GM19351 (cell line): ENCODE results near the gene SLC4A8.

Experiments
- ATAC-seq: cut with Tn5 transposase; IDR thresholded peaks from one replicate; pipeline ENCODE4 v1.9.1; 2021; ENCODE audit warnings: mild to moderate bottlenecking, moderate library complexity; ENCODE audit not compliant: unreplicated experiment

The SLC4A8 gene

DNA sequence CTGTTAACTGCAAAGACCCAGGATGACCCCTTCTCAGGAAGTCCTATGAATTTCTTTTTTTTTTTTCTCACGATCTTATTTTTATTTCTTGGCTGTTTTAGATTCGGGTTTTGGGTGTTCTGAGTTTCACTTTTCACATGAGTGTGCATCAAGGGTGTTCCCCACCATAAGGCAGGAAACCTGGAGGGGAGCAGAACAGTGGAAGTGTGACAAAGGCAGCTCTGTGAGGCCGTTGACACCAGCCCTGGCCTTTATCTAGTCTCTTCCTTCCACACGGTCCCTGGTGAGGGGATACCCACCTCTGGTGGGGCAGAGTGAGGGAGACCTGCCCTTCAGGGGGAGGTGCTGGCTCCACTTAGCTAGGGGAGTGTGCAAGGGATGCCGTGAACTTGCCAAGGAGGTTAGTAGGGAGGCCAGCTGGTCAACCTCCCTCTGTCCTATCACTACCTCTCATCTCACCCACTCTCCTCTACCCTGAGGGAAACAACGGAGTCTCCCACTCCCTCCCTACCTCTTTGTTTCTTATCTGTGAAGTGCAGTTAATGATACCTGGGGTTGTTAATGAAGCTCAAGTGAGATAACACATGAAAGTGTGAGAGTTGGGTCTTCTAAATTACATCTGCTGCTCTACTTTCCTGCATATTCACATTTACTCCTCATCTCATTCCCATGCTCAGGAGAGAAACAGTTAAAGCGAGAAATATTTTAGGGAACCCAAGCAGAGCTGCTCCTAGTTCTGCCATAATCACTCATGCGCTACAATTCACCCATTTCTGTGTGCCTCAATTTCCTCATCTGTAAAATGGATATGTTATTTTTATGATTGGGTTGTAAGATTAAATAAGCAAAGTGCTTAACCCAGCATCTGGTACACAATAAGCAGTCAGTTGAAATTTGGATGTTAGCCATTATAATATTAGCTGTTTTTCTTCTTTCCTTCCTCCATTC is 29.1 kb upstream of the SLC4A8 start:
- peak; percentile 33 for ATAC-seq

DNA sequence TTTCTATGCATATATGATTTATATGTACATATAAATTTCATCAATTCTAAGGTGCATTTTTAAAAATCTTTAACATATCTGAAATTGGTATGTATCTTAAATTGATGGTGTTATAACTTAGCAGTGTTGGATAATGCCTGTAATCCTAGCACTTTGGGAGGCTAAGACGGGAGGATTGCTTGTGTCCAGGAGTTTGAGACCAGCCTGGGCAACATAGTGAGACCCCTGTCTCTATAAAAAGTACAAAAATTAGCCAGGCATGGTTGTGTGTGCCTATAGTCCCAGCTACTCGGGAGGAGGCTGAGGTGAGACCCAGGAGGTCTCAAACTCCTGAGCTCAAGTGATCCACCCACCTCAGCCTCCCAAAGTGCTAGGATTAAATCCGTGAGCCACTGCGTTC is 27.0 kb upstream of the SLC4A8 start:
- no peak for ATAC-seq

DNA sequence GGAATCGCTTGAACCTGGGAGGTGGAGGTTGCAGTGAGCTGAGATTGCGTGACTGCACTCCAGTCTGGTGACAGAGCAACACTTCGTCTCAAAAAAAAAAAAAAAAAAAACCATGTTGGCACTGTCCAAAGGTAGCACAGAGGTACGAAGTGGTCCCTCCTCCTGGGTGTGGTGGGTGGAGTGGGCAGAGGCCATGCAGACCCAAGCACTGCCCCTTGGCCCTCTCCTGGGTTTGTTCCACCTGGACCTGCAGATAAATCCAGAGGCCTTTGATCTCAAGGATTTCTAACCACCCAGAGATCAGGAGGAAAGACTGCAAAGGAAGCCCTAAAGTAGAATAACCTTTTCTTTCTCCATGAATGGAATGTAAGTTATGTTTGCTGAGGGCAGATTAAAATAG is 24.7 kb upstream of the SLC4A8 start:
- ATAC-seq, result no peak

DNA sequence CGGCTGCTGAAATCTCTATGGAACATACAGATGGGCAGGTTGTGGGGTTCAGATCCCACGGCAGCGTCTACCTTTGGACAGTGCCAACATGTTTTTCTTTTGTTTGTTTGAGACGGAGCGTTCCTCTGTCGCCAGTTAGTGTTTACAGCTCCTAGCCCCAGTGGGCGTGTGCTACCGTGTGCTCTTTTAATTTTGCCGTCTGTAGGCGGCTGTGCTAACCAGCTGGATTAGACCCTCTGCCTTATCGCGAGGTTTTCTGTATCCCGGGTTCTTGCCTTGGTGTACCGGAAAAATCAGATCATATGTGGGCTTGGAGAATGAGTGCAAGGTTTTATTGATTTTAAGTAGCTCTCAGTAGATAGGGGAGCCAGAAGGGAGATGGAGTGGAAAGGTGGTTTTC is 23.6 kb upstream of the SLC4A8 start:
- ATAC-seq, result no peak

DNA sequence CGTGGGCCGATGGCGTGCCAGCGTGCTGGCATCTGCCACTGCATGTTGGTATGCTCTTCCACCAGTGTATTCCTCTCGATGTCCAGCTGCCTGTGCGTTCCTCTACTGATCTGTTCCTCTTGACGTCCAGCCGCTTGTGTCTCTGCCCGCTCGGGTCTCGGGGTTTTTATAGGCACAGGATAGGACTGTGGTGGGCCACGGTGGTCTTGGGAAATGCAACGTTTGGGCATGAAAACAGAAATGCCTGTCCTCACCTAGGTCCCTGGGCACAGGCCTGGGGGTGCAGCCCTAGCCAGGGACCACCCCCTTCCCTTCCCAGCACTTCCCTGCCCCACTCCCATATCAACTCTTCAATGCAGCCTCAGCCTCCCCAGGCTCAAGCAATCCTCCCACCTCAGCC is 23.1 kb upstream of the SLC4A8 start:
- ATAC-seq, result no peak

DNA sequence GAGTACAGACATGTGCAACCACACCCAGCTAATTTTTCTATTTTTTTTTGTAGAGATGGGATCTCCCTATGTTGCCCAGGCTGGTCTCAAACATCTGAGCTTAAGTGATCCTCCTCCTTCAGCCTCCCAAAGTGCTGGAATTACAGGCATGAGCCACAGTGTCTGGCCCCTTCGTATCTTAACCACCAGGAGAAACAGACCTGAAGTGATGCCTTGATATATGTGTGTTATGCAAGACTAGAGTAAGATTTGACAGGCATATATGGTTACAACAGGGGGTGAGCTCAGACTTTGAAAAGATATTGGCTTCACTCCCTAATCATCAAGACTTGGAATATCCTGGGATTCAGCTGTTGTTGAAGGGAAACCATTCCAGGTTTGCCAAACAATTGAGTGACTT is 22.7 kb upstream of the SLC4A8 start:
- no peak for ATAC-seq

DNA sequence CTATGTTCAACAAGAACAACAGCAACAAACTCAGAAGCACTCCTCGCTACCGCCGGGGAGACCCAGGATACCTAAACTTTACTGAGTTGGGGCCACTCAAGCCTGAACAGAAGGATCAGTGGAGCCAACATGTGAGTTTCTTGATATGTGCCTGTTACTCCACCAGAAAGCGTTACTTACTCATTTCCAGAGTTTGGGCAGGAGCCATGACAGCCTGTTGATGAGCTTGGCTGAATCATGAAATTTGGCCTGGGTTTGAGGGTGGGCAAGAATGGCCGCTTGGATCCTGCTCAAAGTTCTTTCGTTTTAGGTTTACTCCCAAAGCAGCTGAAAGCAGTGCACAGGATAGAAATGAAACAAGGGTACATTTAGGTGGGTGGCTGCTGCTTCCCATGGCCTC is 21.5 kb upstream of the SLC4A8 start:
- no peak for ATAC-seq

DNA sequence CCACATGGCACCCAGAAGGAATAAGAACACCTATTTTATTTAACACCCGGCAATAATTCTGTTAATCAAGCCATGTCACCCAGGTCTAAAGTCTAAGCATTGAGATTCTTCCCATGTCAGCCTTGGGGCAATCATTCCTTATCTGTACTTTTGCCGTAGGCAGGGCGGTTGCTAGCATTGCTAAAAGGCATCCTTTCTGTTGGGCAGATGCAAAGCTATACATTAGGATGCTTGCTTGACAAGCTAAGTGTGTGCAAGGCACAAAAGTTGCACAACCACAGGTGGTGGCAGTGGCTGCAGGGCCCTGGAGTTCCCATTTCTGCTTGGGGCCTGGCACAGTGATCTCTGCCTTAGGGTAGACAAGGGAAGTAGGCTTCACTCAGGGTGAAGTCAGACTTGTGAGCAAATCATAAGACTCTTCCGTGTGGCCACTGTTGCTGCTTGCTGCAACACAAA is 20.9 kb upstream of the SLC4A8 start:
- no peak for ATAC-seq

DNA sequence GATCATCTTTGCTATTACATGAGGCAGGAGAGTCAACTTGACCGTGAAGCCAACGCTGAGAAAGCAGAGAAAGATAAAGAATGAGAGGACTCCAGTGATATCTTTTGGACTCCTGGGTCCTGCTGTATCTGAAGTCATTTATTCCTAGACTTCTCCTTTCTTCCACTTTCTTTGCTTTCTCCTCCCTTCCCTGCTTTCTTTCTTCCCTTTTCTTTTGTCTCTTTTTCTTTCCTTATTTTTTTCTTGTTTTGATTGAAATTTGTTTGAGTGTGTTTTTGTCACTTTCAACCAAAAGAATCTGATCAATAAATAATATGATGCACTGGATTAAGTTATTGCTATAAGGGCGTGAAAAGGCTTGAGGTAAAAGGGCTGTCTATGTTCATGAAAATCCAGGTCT is 20.0 kb upstream of the SLC4A8 start:
- no peak for ATAC-seq

DNA sequence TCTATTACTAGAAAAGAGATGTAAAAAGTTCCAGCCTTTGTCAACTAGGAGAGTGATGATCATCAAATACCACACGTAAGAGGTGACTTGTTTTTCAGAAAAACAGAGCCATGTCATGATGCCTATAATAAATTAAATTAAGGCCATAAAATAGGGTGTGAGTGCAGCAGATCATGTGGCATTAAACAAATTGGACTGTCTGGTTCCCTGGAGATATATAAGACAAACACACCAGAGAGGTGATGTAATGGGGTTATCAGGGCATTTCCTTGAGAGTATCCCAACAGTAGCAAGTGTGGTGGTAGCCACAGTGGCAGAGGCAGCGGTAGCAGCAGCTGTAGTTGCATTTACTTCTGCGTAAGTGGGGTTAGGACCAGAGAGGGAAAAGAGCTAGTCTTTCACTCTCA is 18.8 kb upstream of the SLC4A8 start:
- no peak for ATAC-seq

DNA sequence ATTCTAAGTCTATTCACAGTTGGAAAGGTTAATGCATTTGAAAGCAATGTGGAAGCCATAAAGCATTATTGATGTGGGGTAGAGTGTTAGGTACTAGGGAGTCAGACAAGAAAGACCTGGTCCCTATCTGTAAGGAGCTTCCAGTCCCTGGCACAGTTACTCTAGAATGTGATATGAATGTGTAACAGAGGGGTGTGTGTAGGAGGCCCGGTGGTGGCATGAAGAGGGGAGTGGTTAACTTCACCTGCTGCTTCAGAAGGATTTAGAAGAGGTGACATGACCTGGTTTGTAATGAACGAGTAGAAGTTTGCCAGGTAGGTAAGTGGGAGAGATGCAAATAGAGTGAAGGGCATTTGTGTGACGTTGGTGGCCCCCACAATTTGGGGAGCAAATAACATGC is 18.3 kb upstream of the SLC4A8 start:
- no peak for ATAC-seq

DNA sequence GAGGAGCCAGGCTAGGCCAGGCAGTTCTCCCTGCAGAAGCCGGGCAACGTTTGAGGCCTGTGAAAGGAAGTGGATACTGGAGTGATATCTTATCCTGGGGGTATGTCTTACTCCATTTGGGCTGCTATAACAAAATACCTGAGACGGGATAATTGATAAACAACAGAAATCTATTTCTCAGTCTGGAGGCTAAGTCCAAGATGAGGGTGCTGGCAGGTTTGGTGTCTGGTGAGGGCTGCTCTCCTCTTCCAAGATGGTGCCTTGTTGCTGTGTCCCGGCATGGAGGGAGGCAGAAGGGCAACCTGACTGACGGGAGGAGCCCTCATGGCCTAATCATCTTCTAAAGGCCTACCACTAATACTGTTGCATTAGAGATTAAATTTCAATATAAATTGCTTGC is 17.8 kb upstream of the SLC4A8 start:
- no peak for ATAC-seq

DNA sequence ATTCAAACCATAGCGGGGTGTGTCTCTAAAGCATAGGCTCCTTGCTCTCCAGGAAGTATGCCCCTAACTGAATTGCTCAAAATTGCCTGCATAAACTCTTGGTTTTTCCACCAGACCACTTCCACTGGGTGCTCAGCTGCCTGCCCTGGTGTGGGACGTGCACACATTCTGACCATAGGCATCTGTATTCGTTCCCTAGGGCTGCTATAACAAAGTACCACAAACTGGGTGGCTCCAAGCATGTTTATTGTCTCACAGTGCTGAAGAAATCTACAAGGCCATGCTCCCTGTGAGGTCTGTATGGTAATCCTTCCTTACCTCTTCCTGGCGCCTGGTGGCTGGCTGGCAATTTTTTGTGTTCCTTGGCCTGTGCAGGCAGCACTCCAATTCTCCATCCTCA is 17.0 kb upstream of the SLC4A8 start:
- no peak for ATAC-seq

DNA sequence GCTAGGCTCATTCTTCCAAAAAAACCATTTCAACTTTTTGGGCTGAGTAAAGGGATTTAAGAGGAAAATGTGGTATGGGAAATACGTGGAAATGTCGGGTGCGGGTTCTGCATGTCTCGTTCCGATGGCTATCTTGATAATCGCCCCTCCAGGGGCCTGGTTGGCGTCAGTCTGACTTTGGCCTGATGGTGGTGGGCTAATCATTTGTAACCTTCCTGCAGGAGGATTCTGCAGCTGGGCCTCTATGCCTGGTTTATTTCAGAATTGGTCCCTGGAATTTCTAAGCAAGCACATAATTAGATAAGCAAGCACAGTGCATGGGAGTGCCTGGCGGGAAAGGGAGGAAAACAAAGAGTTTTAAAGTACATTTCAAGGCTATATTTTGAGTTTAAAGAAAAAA is 14.8 kb upstream of the SLC4A8 start:
- no peak for ATAC-seq

DNA sequence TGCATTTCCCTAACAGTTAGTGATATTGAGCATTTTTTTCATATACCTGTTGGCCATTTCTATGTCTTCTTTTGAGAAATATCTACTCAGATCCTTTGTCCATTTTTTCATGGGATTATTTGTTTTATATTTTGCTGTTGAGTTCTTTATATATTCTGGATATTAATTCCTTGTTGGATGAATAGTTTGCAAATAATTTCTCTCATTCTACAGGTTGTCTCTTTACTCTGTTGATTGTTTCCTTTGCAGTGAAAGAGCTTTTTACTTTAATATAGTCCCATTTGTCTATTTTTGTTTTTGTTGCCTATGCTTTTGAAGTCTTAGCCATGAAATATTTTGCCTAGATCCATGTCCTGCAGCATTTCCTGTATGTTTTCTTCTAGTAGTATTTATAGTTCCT is 11.5 kb upstream of the SLC4A8 start:
- ATAC-seq, result no peak

DNA sequence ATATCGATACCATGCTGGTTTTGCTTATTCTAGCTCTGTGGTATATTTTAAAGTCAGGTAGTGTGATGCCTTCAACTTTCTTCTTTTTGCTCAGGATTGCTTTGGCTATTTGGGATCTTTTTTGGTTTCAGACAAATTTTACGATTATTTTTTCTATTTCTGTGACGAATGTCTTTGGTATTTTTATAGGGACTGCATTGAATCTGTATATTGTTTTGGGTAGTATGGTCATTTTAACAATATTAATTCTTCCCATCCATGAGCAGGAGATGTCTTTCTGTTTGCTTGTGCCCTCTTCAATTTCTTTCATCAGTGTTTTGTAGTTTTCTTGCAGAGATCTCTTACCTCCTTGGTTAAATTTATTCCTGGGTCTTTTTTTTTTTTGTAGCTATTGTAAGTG is 10.8 kb upstream of the SLC4A8 start:
- ATAC-seq, result no peak

DNA sequence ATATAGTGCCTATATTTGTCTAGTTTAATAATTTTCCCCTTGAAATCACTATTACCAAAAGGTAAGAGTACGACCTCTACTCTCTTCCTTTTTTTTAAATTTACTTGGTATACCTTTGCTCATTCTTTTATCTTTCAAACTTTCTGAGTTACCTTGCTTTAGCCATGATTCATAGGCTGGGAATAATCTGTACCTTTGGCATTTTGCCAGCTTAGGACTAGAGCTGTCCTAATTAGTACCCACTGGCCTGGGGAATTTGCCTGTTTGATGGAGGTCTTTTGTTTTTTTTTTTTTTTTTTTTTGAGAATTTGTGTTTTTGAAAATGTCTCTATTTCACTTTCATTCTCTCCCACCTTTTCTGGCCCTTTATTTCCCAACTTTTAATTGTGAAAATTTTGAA is 8.7 kb upstream of the SLC4A8 start:
- no peak for ATAC-seq

DNA sequence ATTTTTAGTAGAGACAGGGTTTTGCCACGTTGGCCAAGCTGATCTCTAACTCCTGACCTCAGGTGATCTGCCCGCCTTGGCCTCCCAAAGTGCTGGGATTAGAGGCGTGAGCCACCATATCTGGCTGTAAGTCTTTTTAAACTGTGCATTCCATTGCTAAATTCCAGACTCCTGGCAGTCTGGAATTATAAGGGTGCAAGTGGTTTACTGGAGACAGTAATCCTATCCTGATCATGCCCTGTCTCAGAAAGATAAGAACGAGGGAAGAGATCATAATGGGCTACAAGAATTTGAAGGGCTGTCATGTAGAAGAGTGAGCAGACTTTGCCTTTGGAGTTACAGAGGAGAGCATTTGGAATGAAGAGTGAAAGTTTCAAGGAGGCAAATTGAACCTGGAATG is 6.8 kb upstream of the SLC4A8 start:
- no peak for ATAC-seq

DNA sequence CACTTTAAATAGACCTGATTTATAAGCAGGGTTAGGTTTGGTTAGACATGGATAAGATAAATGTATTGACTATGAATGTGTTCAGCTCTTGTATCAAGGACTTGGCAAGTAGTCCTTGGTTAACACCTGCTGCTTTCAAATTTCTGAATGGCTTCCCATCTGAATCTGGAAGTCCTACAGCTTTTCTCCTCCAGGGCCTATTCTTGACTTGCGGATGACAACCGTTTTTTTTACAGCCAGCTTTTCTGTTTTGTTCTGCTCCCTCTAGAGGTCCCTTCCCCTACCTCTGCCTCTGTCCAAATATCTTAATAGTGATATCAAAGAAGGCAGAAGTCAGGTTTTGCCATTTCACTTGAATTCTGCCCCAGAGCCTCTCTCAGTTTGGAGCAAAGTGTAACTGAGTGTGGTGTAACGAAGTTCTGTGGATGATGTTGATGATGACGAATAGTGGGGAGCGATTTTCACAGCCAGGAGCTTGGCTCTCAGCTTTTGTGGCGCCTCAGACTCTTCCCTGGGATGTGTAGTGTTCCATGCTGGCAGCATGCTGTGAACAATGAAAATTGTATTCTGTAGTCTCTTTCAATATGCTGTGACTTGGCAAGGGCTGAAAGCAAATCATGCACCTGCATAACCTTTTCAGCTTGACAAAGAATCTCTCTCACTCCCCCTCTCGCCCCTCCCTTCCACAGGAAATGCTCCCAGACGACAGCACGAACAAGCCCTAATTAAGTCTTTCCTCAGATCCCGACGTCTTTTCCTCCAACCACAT is 5.0 kb upstream of the SLC4A8 start:
- ATAC-seq, result no peak

DNA sequence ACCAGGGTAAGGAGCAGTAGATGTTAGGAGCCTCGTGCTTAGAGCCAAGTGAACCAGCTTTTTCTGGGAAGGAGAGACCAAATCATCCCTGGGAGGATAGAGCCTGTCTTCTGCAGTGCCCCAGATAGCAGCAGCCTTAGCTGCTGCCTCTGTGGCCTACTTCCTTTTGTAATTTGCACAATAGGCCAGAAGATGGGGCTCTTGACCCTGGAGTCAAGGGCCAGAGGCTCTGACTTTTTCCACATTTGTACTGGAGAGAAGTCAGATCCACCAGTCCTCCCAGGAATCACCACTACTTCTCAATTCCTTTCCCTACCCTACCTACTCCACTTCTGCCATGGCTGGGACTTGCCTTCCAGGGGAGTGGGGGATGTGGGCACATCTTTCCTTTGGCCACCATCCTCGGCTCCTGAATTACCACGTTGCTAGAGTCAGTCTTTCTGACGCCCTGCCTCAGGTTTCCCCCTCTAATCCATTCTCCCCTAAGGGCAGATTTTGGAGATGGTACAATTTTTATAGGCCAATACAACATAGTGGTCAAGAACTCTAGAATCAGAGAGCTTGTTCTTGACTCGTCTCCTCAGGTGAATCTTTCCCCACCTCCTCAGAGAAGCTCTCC is 3.3 kb upstream of the SLC4A8 start:
- ATAC-seq, result no peak

DNA sequence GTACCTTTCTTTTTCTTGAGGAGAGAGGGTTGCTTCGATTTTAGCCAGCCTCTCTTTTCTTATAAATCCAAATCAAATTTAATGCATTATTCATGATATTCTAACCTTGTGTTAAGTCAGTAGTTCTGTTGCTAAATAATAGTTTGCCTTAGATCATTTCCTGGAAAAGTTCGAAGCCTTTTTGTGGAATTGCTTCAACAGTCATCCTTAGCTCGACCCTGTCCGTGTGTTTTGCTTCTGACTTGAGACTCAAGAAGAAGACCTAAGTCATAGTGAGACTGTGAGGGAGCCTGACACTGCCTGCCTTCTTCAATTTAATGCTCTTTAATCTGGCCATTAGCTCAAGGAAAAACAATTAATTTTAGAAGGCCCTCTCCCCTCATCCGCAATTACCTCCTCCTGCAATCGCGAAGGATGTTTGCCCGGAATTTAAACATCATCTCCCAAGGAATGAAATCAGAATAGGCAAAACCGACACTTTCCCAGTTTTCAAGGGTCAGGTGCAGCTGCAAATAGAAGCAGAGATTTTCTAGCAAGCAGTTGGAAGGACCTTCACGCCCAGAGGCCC is 453 bp upstream of the SLC4A8 start:
- ATAC-seq, result no peak
